HG02840 (cell line): ENCODE results near the gene CHST11.

Source experiments
- ATAC-seq: cut with Tn5 transposase; IDR thresholded peaks from one replicate; pipeline ENCODE4 v1.9.1; 2021; ENCODE audit warnings: mild to moderate bottlenecking, moderate library complexity, moderate number of reproducible peaks; ENCODE audit not compliant: unreplicated experiment, low FRiP score

Gene CHST11

GRCh38 chr12:104456417-104456949 is at the start of gene CHST11:
Gene CHST11 (plus strand): TSS chr12:104456948.
- peak; percentile 57 for ATAC-seq

GRCh38 chr12:104407438-104407837 is 49.3 kb upstream of the CHST11 start:
- no peak for ATAC-seq

GRCh38 chr12:104407922-104408321 is 48.8 kb upstream of the CHST11 start:
- ATAC-seq, result no peak

- no peak for ATAC-seq
These were observed 46.4 kb upstream of the CHST11 start for GRCh38 chr12:104410326-104410725.

- ATAC-seq, result no peak
These were observed 46.0 kb upstream of the CHST11 start for GRCh38 chr12:104410786-104411185.

GRCh38 chr12:104411826-104412641 is 44.7 kb upstream of the CHST11 start:
- no peak for ATAC-seq

- no peak for ATAC-seq
These were observed 44.1 kb upstream of the CHST11 start for GRCh38 chr12:104412681-104413080.

- ATAC-seq, result no peak
These were observed 43.4 kb upstream of the CHST11 start for GRCh38 chr12:104413330-104413729.

GRCh38 chr12:104414581-104415341 is 42.0 kb upstream of the CHST11 start:
- ATAC-seq, result no peak

GRCh38 chr12:104415342-104415980 is 41.3 kb upstream of the CHST11 start:
- ATAC-seq, result no peak

- ATAC-seq, result no peak
These were observed 40.6 kb upstream of the CHST11 start for GRCh38 chr12:104416136-104416535.

- ATAC-seq, result no peak
These were observed 40.2 kb upstream of the CHST11 start for GRCh38 chr12:104416585-104416984.

- no peak for ATAC-seq
These were observed 37.0 kb upstream of the CHST11 start for GRCh38 chr12:104419717-104420116.

GRCh38 chr12:104420868-104421267 is 35.9 kb upstream of the CHST11 start:
- ATAC-seq, result no peak

GRCh38 chr12:104421343-104421742 is 35.4 kb upstream of the CHST11 start:
- no peak for ATAC-seq

GRCh38 chr12:104422441-104422840 is 34.3 kb upstream of the CHST11 start:
- ATAC-seq, result no peak

GRCh38 chr12:104423273-104423672 is 33.5 kb upstream of the CHST11 start:
- ATAC-seq, result no peak

- ATAC-seq, result no peak
These were observed 32.9 kb upstream of the CHST11 start for GRCh38 chr12:104423809-104424208.

GRCh38 chr12:104424955-104425354 is 31.8 kb upstream of the CHST11 start:
- ATAC-seq, result no peak

- ATAC-seq, result no peak
These were observed 31.1 kb upstream of the CHST11 start for GRCh38 chr12:104425614-104426013.
